Keratinocyte (primary cell): ENCODE results near the gene PKP2.
"Not testable (repeated sequence)": the region's sequence is repeated elsewhere in the genome, so short reads cannot be mapped to it uniquely, and the experiment has no call there.

ENCODE experiments used
- CTCF ChIP-seq, 3 experiments: IDR thresholded peaks in 1 of 3; conservative IDR thresholded peaks in 1 of 3; optimal IDR thresholded peaks in 1 of 3; 2 replicates in 2 of 3; 3 replicates in 1 of 3; pipeline versions ENCODE3 to v1.5.1; 2011; ENCODE audit warnings: low read length in 3 of 3, mild to moderate bottlenecking in 3 of 3, moderate library complexity in 2 of 3, control low read depth in 1 of 3, inconsistent platforms in 1 of 3; ENCODE audit not compliant: insufficient read depth in 2 of 3; ENCODE audit errors: extremely low read depth in 1 of 3
- EZH2 ChIP-seq: IDR thresholded peaks from one replicate; pipeline ENCODE4 v1.6.1; 2012; ENCODE audit warnings: inconsistent platforms, mild to moderate bottlenecking, low read length, moderate library complexity

DNA sequence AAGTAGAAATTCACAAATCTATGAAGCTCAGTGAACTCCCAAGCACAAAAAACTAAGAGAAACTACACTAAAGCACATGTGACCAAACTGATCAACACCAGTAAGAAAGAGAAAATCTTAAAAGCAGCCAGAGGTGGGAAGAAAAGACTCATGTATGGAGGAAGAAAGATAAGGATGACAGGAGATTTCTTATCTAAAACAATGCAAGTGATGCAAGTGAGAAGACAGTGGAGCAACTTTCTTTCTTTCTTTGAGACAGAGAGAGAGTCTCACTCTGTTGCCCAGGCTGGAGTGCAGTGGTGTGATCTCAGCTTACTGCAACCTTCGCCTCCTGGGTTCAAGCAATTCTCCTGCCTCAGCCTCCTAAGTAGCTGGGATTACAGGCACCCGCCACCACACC is 34.9 kb downstream of the PKP2 start:
- not testable (repeated sequence) for TF ChIP-seq EZH2; CTCF (optimal IDR thresholded peaks at IDR 0.05 in 1 of 3, IDR thresholded peaks at IDR 0.05 in 1 of 3, conservative IDR thresholded peaks at IDR 0.05 in 1 of 3; ENCODE audit: extremely low read depth in 1 of 3, insufficient read depth in 2 of 3, low read length in 3 of 3)
